ENCODE results near the gene RPL41. TPM values are rescaled to one million over a fixed set of nuclear protein-coding genes. Genes with fewer than 3 reads are reported as not detected.

Gene RPL41
- total RNA-seq, 2 experiments from 2014 or later: 5,971 to 6,299 TPM

- CTCF ChIA-PET: interaction anchor here (0.6 to 7.9 kb wide), 22 partner anchors 8 to 350 kb away, joined by 3 to 86 read pairs (median 8); partner anchors contain the start of genes ANKRD52, ESYT1, RNF41 and SMARCC2
- DNase-seq: peak; percentile 74
- H3K27ac Mint-ChIP-seq: peak overlapping the region; percentile 99
- intact Hi-C loops (cut with micrococcal nuclease): loop anchor here (1.0 to 10.0 kb wide), 8 partner anchors 70 to 1135 kb away; partner anchors contain the start of genes ANKRD52, DNAJC14, NABP2 and SMARCC2
- peaks cover 23% of the 10 kb centered on the region for H3K4me1 Mint-ChIP-seq (ENCODE audit: low read depth)
- H3K9me3 Mint-ChIP-seq: no peaks in the 10 kb centered on the region
- H3K36me3 Mint-ChIP-seq (ENCODE audit: low read depth): peaks cover 23% of the 10 kb centered on the region
- H3K4me3 Mint-ChIP-seq: peak overlapping the region; percentile 97
- H3K27me3 Mint-ChIP-seq (ENCODE audit: low read depth): no peaks in the 10 kb centered on the region
Observed at GRCh38 chr12:56119361-56119796, 2.9 kb downstream of the RPL41 start.

- intact Hi-C loops (cut with micrococcal nuclease): no loop called here
Observed at GRCh38 chr12:56120158-56120846, 3.9 kb downstream of the RPL41 start.

GRCh38 chr12:56121204-56121870 is 4.9 kb downstream of the RPL41 start:
- peaks cover 27% of the 10 kb centered on the region for H3K4me1 Mint-ChIP-seq (ENCODE audit: low read depth)
- H3K4me3 Mint-ChIP-seq: no peak overlapping the region
- H3K27me3 Mint-ChIP-seq (ENCODE audit: low read depth): no peaks in the 10 kb centered on the region
- CTCF ChIA-PET: interaction anchor here (7.9 kb wide), 1 partner anchor 68 kb away, joined by 86 read pairs; the partner anchor contains the start of gene SMARCC2
- no peaks in the 10 kb centered on the region for H3K9me3 Mint-ChIP-seq
- intact Hi-C loops (cut with micrococcal nuclease): no loop called here
- no peak for DNase-seq
- H3K36me3 Mint-ChIP-seq (ENCODE audit: low read depth): peaks cover 23% of the 10 kb centered on the region
- H3K27ac Mint-ChIP-seq: no peak overlapping the region

More at GRCh38 chr12:56120158-56120846, 3.9 kb downstream of the RPL41 start:
- CTCF ChIA-PET: interaction anchor here (0.6 to 7.9 kb wide), 22 partner anchors 8 to 349 kb away, joined by 3 to 86 read pairs (median 4); partner anchors contain the start of genes ANKRD52, ESYT1, RNF41 and SMARCC2
- Mint-ChIP-seq H3K36me3 (ENCODE audit: low read depth) (peaks cover 23% of the 10 kb centered on the region), H3K27ac (peak overlapping the region; percentile 26), H3K9me3 (no peaks in the 10 kb centered on the region), H3K4me3 (no peak overlapping the region), H3K27me3 (ENCODE audit: low read depth) (no peaks in the 10 kb centered on the region), H3K4me1 (ENCODE audit: low read depth) (peaks cover 23% of the 10 kb centered on the region)
- DNase-seq: no peak

- H3K27ac Mint-ChIP-seq: no peak overlapping the region
- H3K4me1 Mint-ChIP-seq (ENCODE audit: low read depth): peaks cover 40% of the 10 kb centered on the region
- H3K27me3 Mint-ChIP-seq (ENCODE audit: low read depth): no peaks in the 10 kb centered on the region
- H3K4me3 Mint-ChIP-seq: no peak overlapping the region
- peaks cover 10% of the 10 kb centered on the region for H3K36me3 Mint-ChIP-seq (ENCODE audit: low read depth)
- no peak for DNase-seq
- intact Hi-C loops (cut with micrococcal nuclease): no loop called here
- CTCF ChIA-PET: interaction anchor here (1.4 to 7.9 kb wide), 2 partner anchors 66 to 75 kb away, joined by 3 to 86 read pairs; partner anchors contain the start of gene SMARCC2
- H3K9me3 Mint-ChIP-seq: no peaks in the 10 kb centered on the region
Observed at GRCh38 chr12:56122637-56123036, 6.2 kb downstream of the RPL41 start.

- DNase-seq: no peak
- Mint-ChIP-seq H3K27ac (peak overlapping the region; percentile 32), H3K4me1 (ENCODE audit: low read depth) (peaks cover 36% of the 10 kb centered on the region), H3K27me3 (ENCODE audit: low read depth) (no peaks in the 10 kb centered on the region), H3K4me3 (no peak overlapping the region), H3K36me3 (ENCODE audit: low read depth) (peaks cover 9% of the 10 kb centered on the region), H3K9me3 (no peaks in the 10 kb centered on the region)
- intact Hi-C loops (cut with micrococcal nuclease): no loop called here
- CTCF ChIA-PET: interaction anchor here (0.8 to 7.9 kb wide), 5 partner anchors 37 to 340 kb away, joined by 3 to 86 read pairs (median 4); partner anchors contain the start of genes MYL6, RNF41 and SMARCC2
Observed at GRCh38 chr12:56124133-56124532, 7.7 kb downstream of the RPL41 start.

- H3K36me3 Mint-ChIP-seq (ENCODE audit: low read depth): peaks cover 21% of the 10 kb centered on the region
- DNase-seq: no peak
- CTCF ChIA-PET: interaction anchor here (0.8 to 3.9 kb wide), 9 partner anchors 9 to 96 kb away, joined by 3 to 43 read pairs (median 4); partner anchors contain the start of genes MYL6, RNF41, SMARCC2 and ZC3H10
- intact Hi-C loops (cut with micrococcal nuclease): loop anchor here (1.0 kb wide), 9 partner anchors 8 to 342 kb away; partner anchors contain the start of genes CS, MYL6, MYL6B and NABP2
- peaks cover 47% of the 10 kb centered on the region for H3K4me1 Mint-ChIP-seq (ENCODE audit: low read depth)
- no peaks in the 10 kb centered on the region for H3K27me3 Mint-ChIP-seq (ENCODE audit: low read depth)
- H3K27ac Mint-ChIP-seq: peak overlapping the region; percentile 86
- H3K4me3 Mint-ChIP-seq: peak overlapping the region; percentile 91
- H3K9me3 Mint-ChIP-seq: no peaks in the 10 kb centered on the region
Observed at GRCh38 chr12:56126732-56127239, 10.4 kb downstream of the RPL41 start.

GRCh38 chr12:56127485-56127887 is 11.1 kb downstream of the RPL41 start:
- H3K4me3 Mint-ChIP-seq: peak overlapping the region; percentile 91
- no peaks in the 10 kb centered on the region for H3K9me3 Mint-ChIP-seq
- H3K4me1 Mint-ChIP-seq (ENCODE audit: low read depth): peaks cover 54% of the 10 kb centered on the region
- intact Hi-C loops (cut with micrococcal nuclease): loop anchor here (1.0 kb wide), 2 partner anchors 173 to 322 kb away; partner anchors contain the start of genes CS and TIMELESS
- H3K27ac Mint-ChIP-seq: peak overlapping the region; percentile 86
- DNase-seq: no peak
- CTCF ChIA-PET: interaction anchor here (0.5 to 3.5 kb wide), 12 partner anchors 9 to 310 kb away, joined by 3 to 28 read pairs (median 4); partner anchors contain the start of genes ANKRD52, ORMDL2, RNF41 and SARNP
- peaks cover 28% of the 10 kb centered on the region for H3K36me3 Mint-ChIP-seq (ENCODE audit: low read depth)
- H3K27me3 Mint-ChIP-seq (ENCODE audit: low read depth): no peaks in the 10 kb centered on the region

GRCh38 chr12:56127888-56128669 is 11.6 kb downstream of the RPL41 start, which contains the start of gene ESYT1:
Gene ESYT1 (plus strand): TSS chr12:56128267. CDS start chr12:56128320, 53 bp downstream.
- Mint-ChIP-seq H3K27me3 (ENCODE audit: low read depth) (no peaks in the 10 kb centered on the region), H3K4me1 (ENCODE audit: low read depth) (peaks cover 55% of the 10 kb centered on the region), H3K27ac (peak within 1 kb of the TSS; percentile 86), H3K4me3 (peak within 1 kb of the TSS; percentile 91), H3K9me3 (no peaks in the 10 kb centered on the region), H3K36me3 (ENCODE audit: low read depth) (peaks cover 29% of the 10 kb centered on the region)
- intact Hi-C loops (cut with micrococcal nuclease): loop anchor here (1.0 to 2.0 kb wide), 3 partner anchors 23 to 321 kb away; partner anchors contain the start of genes CS, PA2G4 and TIMELESS
- DNase-seq: peak; percentile 99
- CTCF ChIA-PET: interaction anchor here (0.5 to 3.5 kb wide), 13 partner anchors 9 to 310 kb away, joined by 3 to 28 read pairs (median 4); partner anchors contain the start of genes ANKRD52, ORMDL2, RNF41 and SARNP

- peak overlapping the region; percentile 91 for H3K4me3 Mint-ChIP-seq
- peaks cover 57% of the 10 kb centered on the region for H3K4me1 Mint-ChIP-seq (ENCODE audit: low read depth)
- no peaks in the 10 kb centered on the region for H3K27me3 Mint-ChIP-seq (ENCODE audit: low read depth)
- peak overlapping the region; percentile 86 for H3K27ac Mint-ChIP-seq
- intact Hi-C loops (cut with micrococcal nuclease): loop anchor here (2.0 kb wide), 1 partner anchor 24 kb away; the partner anchor contains the start of gene PA2G4
- H3K9me3 Mint-ChIP-seq: no peaks in the 10 kb centered on the region
- peaks cover 33% of the 10 kb centered on the region for H3K36me3 Mint-ChIP-seq (ENCODE audit: low read depth)
- CTCF ChIA-PET: interaction anchor here (0.6 to 3.5 kb wide), 10 partner anchors 10 to 311 kb away, joined by 3 to 28 read pairs (median 4); partner anchors contain the start of genes ORMDL2, RNF41, SARNP and SMARCC2
- peak; percentile 34 for DNase-seq
Observed at GRCh38 chr12:56128670-56129205, 12.3 kb downstream of the RPL41 start.

GRCh38 chr12:56129206-56129941 is 12.9 kb downstream of the RPL41 start:
- Mint-ChIP-seq H3K4me3 (peak overlapping the region; percentile 91), H3K4me1 (ENCODE audit: low read depth) (peaks cover 60% of the 10 kb centered on the region), H3K27ac (peak overlapping the region; percentile 86), H3K27me3 (ENCODE audit: low read depth) (no peaks in the 10 kb centered on the region), H3K36me3 (ENCODE audit: low read depth) (peaks cover 36% of the 10 kb centered on the region), H3K9me3 (no peaks in the 10 kb centered on the region)
- intact Hi-C loops (cut with micrococcal nuclease): loop anchor here (2.0 kb wide), 1 partner anchor 25 kb away; the partner anchor contains the start of gene PA2G4
- peak; percentile 66 for DNase-seq
- CTCF ChIA-PET: interaction anchor here (0.6 to 3.1 kb wide), 6 partner anchors 10 to 134 kb away, joined by 3 to 28 read pairs (median 8); partner anchors contain the start of genes MYL6B, SMARCC2 and ZC3H10
